ENCODE data around the gene RUFY3.
"Not testable (repeated sequence)": the region's sequence is repeated elsewhere in the genome, so short reads cannot be mapped to it uniquely, and the experiment has no call there.

Gene RUFY3

GRCh38 chr4:70721747-70722146 lies at the start of gene RUFY3:
Gene RUFY3 (plus strand): TSS chr4:70721964. CDS start chr4:70722574, 610 bp downstream.
- DNase-seq: peak; percentile 75
- in situ Hi-C loops (cut with HindIII; ENCODE audit: low pct_ligation_motif_present, low pct_unique_long_range_greater_than_20kb, low sequenced_read_pairs): no loop called here

GRCh38 chr4:70674191-70674590 lies 47.6 kb upstream of the RUFY3 start:
- in situ Hi-C loops (cut with HindIII; ENCODE audit: low pct_ligation_motif_present, low pct_unique_long_range_greater_than_20kb, low sequenced_read_pairs): no loop called here
- no peak for DNase-seq

- in situ Hi-C loops (cut with HindIII; ENCODE audit: low pct_ligation_motif_present, low pct_unique_long_range_greater_than_20kb, low sequenced_read_pairs): no loop called here
Observed at GRCh38 chr4:70674731-70675130, 47.0 kb upstream of the RUFY3 start.

GRCh38 chr4:70676554-70677090 lies 45.1 kb upstream of the RUFY3 start:
- in situ Hi-C loops (cut with HindIII; ENCODE audit: low pct_ligation_motif_present, low pct_unique_long_range_greater_than_20kb, low sequenced_read_pairs): no loop called here

More at GRCh38 chr4:70674731-70675130, 47.0 kb upstream of the RUFY3 start:
- DNase-seq: no peak

GRCh38 chr4:70678383-70678999 lies 43.3 kb upstream of the RUFY3 start:
- no peak for DNase-seq

More at GRCh38 chr4:70676554-70677090, 45.1 kb upstream of the RUFY3 start:
- DNase-seq: no peak

GRCh38 chr4:70680934-70681333 lies 40.8 kb upstream of the RUFY3 start:
- DNase-seq: no peak

More at GRCh38 chr4:70678383-70678999, 43.3 kb upstream of the RUFY3 start:
- in situ Hi-C loops (cut with HindIII; ENCODE audit: low pct_ligation_motif_present, low pct_unique_long_range_greater_than_20kb, low sequenced_read_pairs): no loop called here

GRCh38 chr4:70681704-70682103 lies 40.1 kb upstream of the RUFY3 start:
- no peak for DNase-seq
- in situ Hi-C loops (cut with HindIII; ENCODE audit: low pct_ligation_motif_present, low pct_unique_long_range_greater_than_20kb, low sequenced_read_pairs): no loop called here

More at GRCh38 chr4:70680934-70681333, 40.8 kb upstream of the RUFY3 start:
- in situ Hi-C loops (cut with HindIII; ENCODE audit: low pct_ligation_motif_present, low pct_unique_long_range_greater_than_20kb, low sequenced_read_pairs): no loop called here

- DNase-seq; in situ Hi-C loops (cut with HindIII; ENCODE audit: low pct_ligation_motif_present, low pct_unique_long_range_greater_than_20kb, low sequenced_read_pairs): not testable (repeated sequence)
Observed at GRCh38 chr4:70682142-70682541, 39.6 kb upstream of the RUFY3 start.

GRCh38 chr4:70687392-70687791 lies 34.4 kb upstream of the RUFY3 start:
- in situ Hi-C loops (cut with HindIII; ENCODE audit: low pct_ligation_motif_present, low pct_unique_long_range_greater_than_20kb, low sequenced_read_pairs): no loop called here
- DNase-seq: no peak

- peak; percentile 98 for DNase-seq
- in situ Hi-C loops (cut with HindIII; ENCODE audit: low pct_ligation_motif_present, low pct_unique_long_range_greater_than_20kb, low sequenced_read_pairs): no loop called here
Observed at GRCh38 chr4:70687821-70688794, 33.7 kb upstream of the RUFY3 start, which contains the start of gene UTP3. Gene UTP3 (plus strand): TSS chr4:70688532. CDS start chr4:70688678, 146 bp downstream.

- in situ Hi-C loops (cut with HindIII; ENCODE audit: low pct_ligation_motif_present, low pct_unique_long_range_greater_than_20kb, low sequenced_read_pairs): no loop called here
- DNase-seq: no peak
Observed at GRCh38 chr4:70688795-70689231, 33.0 kb upstream of the RUFY3 start.

GRCh38 chr4:70691661-70692060 lies 30.1 kb upstream of the RUFY3 start:
- in situ Hi-C loops (cut with HindIII; ENCODE audit: low pct_ligation_motif_present, low pct_unique_long_range_greater_than_20kb, low sequenced_read_pairs): no loop called here
- no peak for DNase-seq

- in situ Hi-C loops (cut with HindIII; ENCODE audit: low pct_ligation_motif_present, low pct_unique_long_range_greater_than_20kb, low sequenced_read_pairs); DNase-seq: not testable (repeated sequence)
Observed at GRCh38 chr4:70694633-70695032, 27.1 kb upstream of the RUFY3 start.

GRCh38 chr4:70698435-70698834 lies 23.3 kb upstream of the RUFY3 start:
- DNase-seq; in situ Hi-C loops (cut with HindIII; ENCODE audit: low pct_ligation_motif_present, low pct_unique_long_range_greater_than_20kb, low sequenced_read_pairs): not testable (repeated sequence)

- in situ Hi-C loops (cut with HindIII; ENCODE audit: low pct_ligation_motif_present, low pct_unique_long_range_greater_than_20kb, low sequenced_read_pairs): no loop called here
- no peak for DNase-seq
Observed at GRCh38 chr4:70700712-70701111, 21.1 kb upstream of the RUFY3 start.

- DNase-seq: no peak
- in situ Hi-C loops (cut with HindIII; ENCODE audit: low pct_ligation_motif_present, low pct_unique_long_range_greater_than_20kb, low sequenced_read_pairs): no loop called here
Observed at GRCh38 chr4:70701271-70701670, 20.5 kb upstream of the RUFY3 start.

- DNase-seq; in situ Hi-C loops (cut with HindIII; ENCODE audit: low pct_ligation_motif_present, low pct_unique_long_range_greater_than_20kb, low sequenced_read_pairs): not testable (repeated sequence)
Observed at GRCh38 chr4:70702592-70702991, 19.2 kb upstream of the RUFY3 start.

GRCh38 chr4:70703619-70704214 lies 18.0 kb upstream of the RUFY3 start:
- in situ Hi-C loops (cut with HindIII; ENCODE audit: low pct_ligation_motif_present, low pct_unique_long_range_greater_than_20kb, low sequenced_read_pairs): no loop called here
- peak; percentile 54 for DNase-seq

All from ACHN (cell line).